ENCODE data around the gene MAP3K3. TPM values are rescaled to one million over a fixed set of nuclear protein-coding genes. Genes with fewer than 3 reads are reported as not detected.

Gene MAP3K3
- total and polyA plus RNA-seq, 9 of the 15 experiments (the other 6 are each of a cell fraction or from before 2014, with no cell fraction given) = 0.69 to 16.5 (median 12.1) TPM

DNA sequence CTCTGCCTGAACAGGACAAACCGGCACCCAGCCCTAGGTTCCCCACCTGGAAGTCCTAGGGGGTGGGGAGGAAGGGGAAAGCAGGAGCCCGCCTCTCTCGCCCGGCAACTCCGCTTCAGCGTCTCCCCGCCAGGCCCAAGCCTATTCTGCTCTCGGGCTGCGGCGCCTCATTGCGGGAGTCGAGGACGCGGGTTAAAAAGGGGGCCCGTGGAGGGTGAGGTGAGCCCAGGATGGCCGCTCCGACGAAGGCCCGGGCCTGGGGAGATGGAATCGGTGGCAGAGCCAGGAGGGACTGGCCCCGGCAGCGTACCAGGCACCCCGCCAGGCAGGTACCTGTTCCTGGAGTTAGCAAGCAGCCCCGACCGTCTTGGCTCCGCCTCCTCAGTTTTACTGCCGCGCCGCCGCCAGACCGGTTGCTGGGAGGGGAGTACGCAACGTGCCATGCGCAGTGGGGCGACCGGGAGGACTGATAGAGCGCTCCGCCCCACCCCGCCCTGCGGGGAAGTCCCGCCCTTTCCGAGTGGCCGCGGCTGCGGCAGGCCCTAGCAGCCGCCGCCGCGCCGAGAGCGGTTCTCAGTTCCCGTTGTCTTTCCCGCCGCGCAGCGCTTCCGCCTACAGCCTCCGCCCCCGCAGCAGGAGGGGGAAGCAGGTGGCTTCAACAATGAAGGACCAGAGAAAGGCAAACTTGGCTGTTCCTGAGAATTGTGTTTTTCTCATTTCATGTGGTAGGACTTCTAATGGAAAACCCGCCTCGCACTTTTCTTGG is 119.4 kb downstream of the MAP3K3 start, which contains the start of gene STRADA (continued):
- TF ChIP-seq RFX1 (IDR thresholded peaks at IDR 0.05) (peak; percentile 54; the same call in 1 of the 2 replicates), FIP1L1 (IDR thresholded peaks at IDR 0.05; ENCODE audit: low read depth, low read length, poor library complexity, severe bottlenecking) (peak; percentile 84), ASH1L (IDR thresholded peaks at IDR 0.05; ENCODE audit: borderline replicate concordance, low read depth, partially characterized antibody) (peak; percentile 17), MEF2D (tag; conservative IDR thresholded peaks at IDR 0.05; ENCODE audit: low read depth) (0 out of 2 replicates have a peak, but pooled peaks have one; percentile 20), NEUROD1 (IDR thresholded peaks at IDR 0.05; ENCODE audit: borderline replicate concordance, low read depth, low read length, partially characterized antibody) (peak; percentile 75), KLF10 (CRISPR knock-in tag; IDR thresholded peaks at IDR 0.05) (no peak), ZNF766 (CRISPR knock-in tag; conservative IDR thresholded peaks at IDR 0.05) (peak; percentile 48; the same call in 1 of the 2 replicates), EP400 (IDR thresholded peaks at IDR 0.05) (peak; percentile 74), HCFC1 (IDR thresholded peaks at IDR 0.05; ENCODE audit: low read depth, low read length) (peak; percentile 40; the same call in 1 of the 2 replicates), SP1 (CRISPR knock-in tag; IDR thresholded peaks at IDR 0.05) (peak; percentile 92), C11orf30 (IDR thresholded peaks at IDR 0.05; ENCODE audit: low read depth) (peak; percentile 15; the same call in 1 of the 2 replicates), MTA1 (IDR thresholded peaks at IDR 0.05; ENCODE audit: borderline replicate concordance) (peak; percentile 15; the same call in 1 of the 2 replicates), ZNF12 (CRISPR knock-in tag; IDR thresholded peaks at IDR 0.05) (0 out of 2 replicates have a peak, but pooled peaks have one; percentile 30), ZNF75A (CRISPR knock-in tag; IDR thresholded peaks at IDR 0.05) (no peak), CBFB (CRISPR knock-in tag; IDR thresholded peaks at IDR 0.05) (0 out of 2 replicates have a peak, but pooled peaks have one; percentile 61), CREB1 (IDR thresholded peaks at IDR 0.05) (no peak), CREB1 (CRISPR knock-in tag; IDR thresholded peaks at IDR 0.05) (peak; percentile 47; the same call in 1 of the 2 replicates), XRCC3 (IDR thresholded peaks at IDR 0.05) (no peak), HNRNPLL (IDR thresholded peaks at IDR 0.05; ENCODE audit: low read depth, low read length, poor library complexity, severe bottlenecking) (peak; percentile 91), KDM5B (IDR thresholded peaks at IDR 0.05; ENCODE audit: insufficient replicate concordance, low read depth, low read length) (peak; percentile 70)
- TF ChIP-seq, protein P1, sequence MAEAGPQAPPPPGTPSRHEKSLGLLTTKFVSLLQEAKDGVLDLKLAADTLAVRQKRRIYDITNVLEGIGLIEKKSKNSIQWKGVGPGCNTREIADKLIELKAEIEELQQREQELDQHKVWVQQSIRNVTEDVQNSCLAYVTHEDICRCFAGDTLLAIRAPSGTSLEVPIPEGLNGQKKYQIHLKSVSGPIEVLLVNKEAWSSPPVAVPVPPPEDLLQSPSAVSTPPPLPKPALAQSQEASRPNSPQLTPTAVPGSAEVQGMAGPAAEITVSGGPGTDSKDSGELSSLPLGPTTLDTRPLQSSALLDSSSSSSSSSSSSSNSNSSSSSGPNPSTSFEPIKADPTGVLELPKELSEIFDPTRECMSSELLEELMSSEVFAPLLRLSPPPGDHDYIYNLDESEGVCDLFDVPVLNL (CRISPR knock-in tag; IDR thresholded peaks at IDR 0.05; ENCODE audit: low read depth) = peak; percentile 90
- TF ChIP-seq, protein P2, sequence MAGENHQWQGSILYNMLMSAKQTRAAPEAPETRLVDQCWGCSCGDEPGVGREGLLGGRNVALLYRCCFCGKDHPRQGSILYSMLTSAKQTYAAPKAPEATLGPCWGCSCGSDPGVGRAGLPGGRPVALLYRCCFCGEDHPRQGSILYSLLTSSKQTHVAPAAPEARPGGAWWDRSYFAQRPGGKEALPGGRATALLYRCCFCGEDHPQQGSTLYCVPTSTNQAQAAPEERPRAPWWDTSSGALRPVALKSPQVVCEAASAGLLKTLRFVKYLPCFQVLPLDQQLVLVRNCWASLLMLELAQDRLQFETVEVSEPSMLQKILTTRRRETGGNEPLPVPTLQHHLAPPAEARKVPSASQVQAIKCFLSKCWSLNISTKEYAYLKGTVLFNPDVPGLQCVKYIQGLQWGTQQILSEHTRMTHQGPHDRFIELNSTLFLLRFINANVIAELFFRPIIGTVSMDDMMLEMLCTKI (IDR thresholded peaks at IDR 0.05; ENCODE audit: partially characterized antibody) = no peak
- TF ChIP-seq, protein P3, sequence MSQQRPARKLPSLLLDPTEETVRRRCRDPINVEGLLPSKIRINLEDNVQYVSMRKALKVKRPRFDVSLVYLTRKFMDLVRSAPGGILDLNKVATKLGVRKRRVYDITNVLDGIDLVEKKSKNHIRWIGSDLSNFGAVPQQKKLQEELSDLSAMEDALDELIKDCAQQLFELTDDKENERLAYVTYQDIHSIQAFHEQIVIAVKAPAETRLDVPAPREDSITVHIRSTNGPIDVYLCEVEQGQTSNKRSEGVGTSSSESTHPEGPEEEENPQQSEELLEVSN (IDR thresholded peaks at IDR 0.05; ENCODE audit: borderline replicate concordance in 1 of 2, extremely low read depth in 1 of 2, insufficient read depth in 1 of 2, insufficient read length in 1 of 2, low read depth in 1 of 2, low read length in 1 of 2, poor library complexity in 1 of 2, severe bottlenecking in 1 of 2) = peak; percentile 88 to 99
- TF ChIP-seq, protein P4, sequence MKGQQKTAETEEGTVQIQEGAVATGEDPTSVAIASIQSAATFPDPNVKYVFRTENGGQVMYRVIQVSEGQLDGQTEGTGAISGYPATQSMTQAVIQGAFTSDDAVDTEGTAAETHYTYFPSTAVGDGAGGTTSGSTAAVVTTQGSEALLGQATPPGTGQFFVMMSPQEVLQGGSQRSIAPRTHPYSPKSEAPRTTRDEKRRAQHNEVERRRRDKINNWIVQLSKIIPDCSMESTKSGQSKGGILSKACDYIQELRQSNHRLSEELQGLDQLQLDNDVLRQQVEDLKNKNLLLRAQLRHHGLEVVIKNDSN (CRISPR knock-in tag; IDR thresholded peaks at IDR 0.05) = no peak
